HEK293T (cell line): ENCODE measurements around the gene KCNJ15.

Experiments
- ARNT ChIP-seq: fragments of 450-650 bp; IDR thresholded peaks from 2 replicates; pipeline ENCODE4 v1.6.1; 2017; ENCODE audit warnings: mild to moderate bottlenecking
- BHLHE40 ChIP-seq: fragments of 450-650 bp; IDR thresholded peaks from 2 replicates; pipeline ENCODE4 v1.6.1; 2016; ENCODE audit warnings: mild to moderate bottlenecking, moderate library complexity, borderline replicate concordance
- FOXA1 ChIP-seq: fragments of 450-650 bp; IDR thresholded peaks from 2 replicates; pipeline ENCODE4 v1.6.1; 2016; ENCODE audit warnings: mild to moderate bottlenecking
- FOXM1 ChIP-seq: fragments of 450-650 bp; IDR thresholded peaks from 2 replicates; pipeline ENCODE4 v1.6.1; 2017; ENCODE audit warnings: mild to moderate bottlenecking, borderline replicate concordance
- L3MBTL2 ChIP-seq: fragments of 450-650 bp; conservative IDR thresholded peaks from 2 replicates; pipeline ENCODE4 v1.6.1; 2016; ENCODE audit warnings: mild to moderate bottlenecking
- LEF1 ChIP-seq: fragments of 450-650 bp; IDR thresholded peaks from 2 replicates; pipeline ENCODE4 v1.6.1; 2017; ENCODE audit warnings: mild to moderate bottlenecking, borderline replicate concordance
- SP1 ChIP-seq: fragments of 450-650 bp; IDR thresholded peaks from 2 replicates; pipeline ENCODE4 v1.6.1; 2017
- ZNF384 ChIP-seq: fragments of 450-650 bp; IDR thresholded peaks from 2 replicates; pipeline ENCODE4 v1.6.1; 2016
- TF ChIP-seq, protein P1 (sequence below): fragments of 450-650 bp; IDR thresholded peaks from 2 replicates; pipeline ENCODE4 v1.6.1; 2016

GRCh38 chr21:38240129-38240528, 16.7 kb upstream of the KCNJ15 start:
- TF ChIP-seq ARNT: no peak
- TF ChIP-seq SP1: no peak
- TF ChIP-seq FOXM1: no peak
- TF ChIP-seq ZNF384: no peak
- no peak for TF ChIP-seq FOXA1
- TF ChIP-seq BHLHE40: no peak
- no peak for TF ChIP-seq L3MBTL2
- TF ChIP-seq, protein P1, sequence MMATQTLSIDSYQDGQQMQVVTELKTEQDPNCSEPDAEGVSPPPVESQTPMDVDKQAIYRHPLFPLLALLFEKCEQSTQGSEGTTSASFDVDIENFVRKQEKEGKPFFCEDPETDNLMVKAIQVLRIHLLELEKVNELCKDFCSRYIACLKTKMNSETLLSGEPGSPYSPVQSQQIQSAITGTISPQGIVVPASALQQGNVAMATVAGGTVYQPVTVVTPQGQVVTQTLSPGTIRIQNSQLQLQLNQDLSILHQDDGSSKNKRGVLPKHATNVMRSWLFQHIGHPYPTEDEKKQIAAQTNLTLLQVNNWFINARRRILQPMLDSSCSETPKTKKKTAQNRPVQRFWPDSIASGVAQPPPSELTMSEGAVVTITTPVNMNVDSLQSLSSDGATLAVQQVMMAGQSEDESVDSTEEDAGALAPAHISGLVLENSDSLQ: no peak
- no peak for TF ChIP-seq LEF1
